HCT116 (cell line): ENCODE results near the gene LMNA. TPM values are rescaled to one million over a fixed set of nuclear protein-coding genes. Genes with fewer than 3 reads are reported as not detected.

Source experiments
- ATAC-seq: fragments of 200-7000 bp; cut with Tn5 transposase; 2 replicates; pipeline ENCODE4 v1.9.1; 2020; ENCODE audit warnings: mild to moderate bottlenecking, moderate library complexity
- BruUV-seq: library from RNA; stranded (reverse); fragments of 400-500 nt; replicated peaks from 2 replicates; lab custom pipeline; 2021; lab: Mats Ljungman, UMichigan
- CTCF ChIA-PET: fragments of 300-600 bp; sonication (Branson Sonifier 250); formaldehyde crosslinking; loops from one replicate; lab custom pipeline; 2021; ENCODE audit warnings: antibody characterized with exemption; lab: Charles Lee
- POLR2A ChIA-PET: fragments of 300-600, 350-600 bp; sonication (Branson Sonifier 250); formaldehyde crosslinking; loops from one replicate; lab custom pipeline; 2021; ENCODE audit warnings: antibody characterized with exemption; lab: Charles Lee
- RAD21 ChIA-PET, 2 experiments: fragments of 300-600 bp; sonication (Branson Sonifier 250); formaldehyde crosslinking; loops; one replicate each; lab custom pipeline; 2023; ENCODE audit warnings: low total read pairs in 2 of 2; ENCODE audit not compliant: uncharacterized antibody in 2 of 2, unreplicated experiment in 2 of 2, low non-redundant PET in 1 of 2; lab: Charles Lee
- DNase-seq: peaks from one replicate; pipeline ENCODE4 v3.0.0-alpha.2; 2010; ENCODE audit warnings: low read depth, low spot score
- H2AFZ ChIP-seq: fragments of 200-600 bp; shearing (Covaris generic), sonication (generic); 2 replicates; pipeline ENCODE4 v1.6.1; 2017; ENCODE audit warnings: low read depth, mixed run types, mixed read lengths, antibody characterized with exemption, low read length; ENCODE audit not compliant: poor library complexity, severe bottlenecking
- H3K27ac ChIP-seq: 2 replicates; pipeline ENCODE4 v1.5.1; 2012; ENCODE audit warnings: low read depth, low read length
- H3K27me3 ChIP-seq: fragments of 200-600 bp; sonication (generic); 2 replicates; pipeline ENCODE4 v1.6.1; 2016; ENCODE audit warnings: mixed run types, low read length, mixed read lengths; ENCODE audit not compliant: insufficient read depth
- H3K36me3 ChIP-seq, 2 experiments: fragments of 200-500 bp in 1 of 2; fragments of 200-600 bp in 1 of 2; sonication (Bioruptor generic) in 1 of 2; sonication (generic) in 1 of 2; 2 replicates each; pipeline versions ENCODE4 v1.5.1 to v1.6.1; 2014 to 2016; ENCODE audit warnings: low read length in 2 of 2, inconsistent platforms in 1 of 2, mixed read lengths in 1 of 2, mixed run types in 1 of 2; ENCODE audit not compliant: insufficient read depth in 2 of 2, control insufficient read depth in 1 of 2
- H3K4me1 ChIP-seq, 2 experiments: fragments of 200-600 bp in 1 of 2; sonication (generic) in 1 of 2; 2 replicates each; pipeline versions ENCODE4 v1.5.1 to v1.6.1; 2012 to 2017; ENCODE audit warnings: low read length in 2 of 2, inconsistent platforms in 1 of 2, mild to moderate bottlenecking in 1 of 2, mixed read lengths in 1 of 2, mixed run types in 1 of 2, moderate library complexity in 1 of 2; ENCODE audit not compliant: insufficient read depth in 2 of 2, control insufficient read depth in 1 of 2
- H3K4me2 ChIP-seq: fragments of 200-600 bp; sonication (generic); 2 replicates; pipeline ENCODE4 v1.6.1; 2017; ENCODE audit warnings: mixed run types, low read length, mixed read lengths
- H3K4me3 ChIP-seq, 2 experiments: fragments of 200-600 bp in 1 of 2; sonication (generic) in 1 of 2; replicated peaks in 1 of 2; 2 replicates each; pipeline ENCODE4 v1.5.1; 2011 to 2016; ENCODE audit warnings: low read length in 2 of 2, control low read depth in 1 of 2, low read depth in 1 of 2, mild to moderate bottlenecking in 1 of 2, mixed read lengths in 1 of 2, mixed run types in 1 of 2
- H3K79me2 ChIP-seq: fragments of 200-600 bp; sonication (generic); 2 replicates; pipeline ENCODE4 v1.6.1; 2017; ENCODE audit warnings: mild to moderate bottlenecking, mixed run types, low read length, moderate library complexity, mixed read lengths; ENCODE audit not compliant: insufficient read depth
- H3K9ac ChIP-seq: fragments of 200-600 bp; sonication (generic); 2 replicates; pipeline ENCODE4 v1.6.1; 2016; ENCODE audit warnings: low read length, mixed read lengths
- H3K9me2 ChIP-seq: fragments of 200-600 bp; sonication (generic), shearing (Covaris generic); 2 replicates; pipeline ENCODE4 v1.6.1; 2017; ENCODE audit warnings: mixed run types, mild to moderate bottlenecking, moderate library complexity; ENCODE audit not compliant: insufficient read depth
- H3K9me3 ChIP-seq, 2 experiments: fragments of 200-500 bp in 1 of 2; fragments of 200-600 bp in 1 of 2; sonication (Bioruptor generic) in 1 of 2; sonication (generic) in 1 of 2; 2 replicates each; pipeline ENCODE4 v1.6.1; 2014 to 2017; ENCODE audit warnings: low read length in 2 of 2, mixed read lengths in 2 of 2, inconsistent platforms in 1 of 2, low read depth in 1 of 2, mild to moderate bottlenecking in 1 of 2, mixed run types in 1 of 2, moderate library complexity in 1 of 2; ENCODE audit not compliant: control insufficient read depth in 1 of 2, insufficient read depth in 1 of 2
- H4K20me1 ChIP-seq: fragments of 200-600 bp; sonication (generic), shearing (Covaris generic); 2 replicates; pipeline ENCODE4 v1.6.1; 2017; ENCODE audit warnings: mixed run types, mild to moderate bottlenecking, moderate library complexity; ENCODE audit not compliant: insufficient read depth
- ELF1 ChIP-seq: IDR thresholded peaks from 2 replicates; pipeline ENCODE4 v1.6.1; 2012; ENCODE audit warnings: low read depth, borderline replicate concordance
- POLR2AphosphoS5 ChIP-seq: IDR thresholded peaks from 2 replicates; pipeline ENCODE4 v1.6.1; 2011; ENCODE audit warnings: mild to moderate bottlenecking, low read depth, low read length, moderate library complexity
- RAD21 ChIP-seq: IDR thresholded peaks from 2 replicates; pipeline ENCODE4 v1.6.1; 2012; ENCODE audit warnings: low read depth, mild to moderate bottlenecking
- ZBTB33 ChIP-seq: IDR thresholded peaks from 2 replicates; pipeline ENCODE4 v1.6.1; 2011; ENCODE audit warnings: mild to moderate bottlenecking, low read length, moderate library complexity; ENCODE audit not compliant: insufficient replicate concordance; ENCODE audit errors: extremely low read depth
- intact Hi-C: fragments of 100-400 bp; cut with micrococcal nuclease; formaldehyde crosslinking; loops from 2 replicates; pipeline ENCODE4 v1.10.0; 2022
- total RNA-seq: library from RNA; stranded (reverse); gene quantifications from one replicate; pipeline ENCODE4 v1.2.1, GENCODE V29; 2021; ENCODE audit not compliant: unreplicated experiment
- TF ChIP-seq, protein P1 (sequence below): IDR thresholded peaks from 2 replicates; pipeline ENCODE4 v1.6.1; 2012; ENCODE audit warnings: low read depth
- TF ChIP-seq, protein P2 (sequence below), 3 experiments: fragments of 200-600 bp in 1 of 3; sonication (generic) in 1 of 3; IDR thresholded peaks in 2 of 3; conservative IDR thresholded peaks in 1 of 3; 2 replicates each; pipeline ENCODE4 v1.5.1; 2012 to 2017; ENCODE audit warnings: low read depth in 2 of 3, low read length in 2 of 3, antibody characterized with exemption in 1 of 3, borderline replicate concordance in 1 of 3, control low read depth in 1 of 3, mild to moderate bottlenecking in 1 of 3, mixed read lengths in 1 of 3, mixed run types in 1 of 3, moderate library complexity in 1 of 3; ENCODE audit not compliant: insufficient read depth in 1 of 3

The LMNA gene
- total RNA-seq, 1 experiment from 2014 or later: 528 TPM

DNA sequence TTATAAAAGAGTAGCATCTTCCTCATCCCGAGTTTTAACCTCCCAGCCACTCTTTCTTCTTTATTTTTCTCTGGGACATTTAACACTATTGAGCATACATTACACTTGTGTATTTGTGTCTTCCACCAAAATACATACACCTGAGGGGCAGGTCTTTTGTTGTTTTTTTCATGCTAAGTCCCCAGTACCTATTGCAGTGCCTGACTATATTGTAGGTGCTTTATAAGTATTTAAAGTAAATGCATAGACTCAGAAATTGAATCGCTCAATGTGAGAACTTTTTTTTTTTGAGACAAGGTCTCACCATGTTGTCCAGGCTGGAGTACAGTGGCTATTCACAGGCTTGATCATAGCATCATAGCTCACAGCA, 31.1 kb downstream of the LMNA start (continued):
- TF ChIP-seq, protein P1, sequence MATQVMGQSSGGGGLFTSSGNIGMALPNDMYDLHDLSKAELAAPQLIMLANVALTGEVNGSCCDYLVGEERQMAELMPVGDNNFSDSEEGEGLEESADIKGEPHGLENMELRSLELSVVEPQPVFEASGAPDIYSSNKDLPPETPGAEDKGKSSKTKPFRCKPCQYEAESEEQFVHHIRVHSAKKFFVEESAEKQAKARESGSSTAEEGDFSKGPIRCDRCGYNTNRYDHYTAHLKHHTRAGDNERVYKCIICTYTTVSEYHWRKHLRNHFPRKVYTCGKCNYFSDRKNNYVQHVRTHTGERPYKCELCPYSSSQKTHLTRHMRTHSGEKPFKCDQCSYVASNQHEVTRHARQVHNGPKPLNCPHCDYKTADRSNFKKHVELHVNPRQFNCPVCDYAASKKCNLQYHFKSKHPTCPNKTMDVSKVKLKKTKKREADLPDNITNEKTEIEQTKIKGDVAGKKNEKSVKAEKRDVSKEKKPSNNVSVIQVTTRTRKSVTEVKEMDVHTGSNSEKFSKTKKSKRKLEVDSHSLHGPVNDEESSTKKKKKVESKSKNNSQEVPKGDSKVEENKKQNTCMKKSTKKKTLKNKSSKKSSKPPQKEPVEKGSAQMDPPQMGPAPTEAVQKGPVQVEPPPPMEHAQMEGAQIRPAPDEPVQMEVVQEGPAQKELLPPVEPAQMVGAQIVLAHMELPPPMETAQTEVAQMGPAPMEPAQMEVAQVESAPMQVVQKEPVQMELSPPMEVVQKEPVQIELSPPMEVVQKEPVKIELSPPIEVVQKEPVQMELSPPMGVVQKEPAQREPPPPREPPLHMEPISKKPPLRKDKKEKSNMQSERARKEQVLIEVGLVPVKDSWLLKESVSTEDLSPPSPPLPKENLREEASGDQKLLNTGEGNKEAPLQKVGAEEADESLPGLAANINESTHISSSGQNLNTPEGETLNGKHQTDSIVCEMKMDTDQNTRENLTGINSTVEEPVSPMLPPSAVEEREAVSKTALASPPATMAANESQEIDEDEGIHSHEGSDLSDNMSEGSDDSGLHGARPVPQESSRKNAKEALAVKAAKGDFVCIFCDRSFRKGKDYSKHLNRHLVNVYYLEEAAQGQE: no peak
- TF ChIP-seq ZBTB33: no peak

DNA sequence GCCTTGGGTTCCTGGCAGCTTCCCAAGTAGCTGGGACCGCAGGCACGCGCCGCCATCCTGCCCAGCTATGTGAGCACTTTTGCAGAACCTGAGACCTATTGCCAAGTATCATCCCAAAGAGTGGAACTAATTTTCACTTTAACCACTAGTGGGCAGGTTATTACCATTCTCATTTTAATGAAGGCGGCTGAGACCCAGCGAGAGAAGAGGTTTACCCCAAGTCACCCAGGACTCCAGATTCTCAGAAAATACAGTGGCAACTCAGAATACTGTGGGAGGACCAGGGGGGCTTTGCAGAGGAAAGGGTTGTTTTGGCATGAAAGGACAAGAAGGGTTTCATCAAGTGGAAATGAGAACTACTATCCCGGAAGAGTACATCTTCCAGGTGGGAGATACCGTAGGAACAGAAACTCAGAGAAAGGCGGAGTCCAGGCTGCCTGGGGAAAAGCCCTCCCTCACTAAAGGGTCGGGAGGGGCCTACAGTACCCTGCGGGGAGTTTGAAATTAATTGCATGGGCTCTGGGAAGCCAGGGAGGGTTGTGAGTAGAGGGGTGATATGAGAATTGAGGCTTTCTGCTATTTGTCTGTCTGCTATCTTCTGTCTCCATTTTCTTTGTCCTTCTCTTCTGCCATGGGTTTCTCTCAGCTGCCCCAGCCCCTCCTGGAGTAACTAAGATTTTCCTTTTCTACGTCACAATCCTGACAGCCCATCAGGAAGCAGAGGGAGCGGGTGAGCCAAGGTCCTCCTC, 31.7 kb downstream of the LMNA start:
- Histone ChIP-seq H3K9me2 (no peaks in the 10 kb centered on the region), H3K4me1 (peaks cover 9 to 17% of the 10 kb centered on the region in 2 experiments), H3K36me3 (no peaks in the 10 kb centered on the region), H4K20me1 (no peaks in the 10 kb centered on the region), H3K9me3 (no peaks in the 10 kb centered on the region), H2AFZ (no peak overlapping the region), H3K79me2 (no peaks in the 10 kb centered on the region), H3K27ac (no peak overlapping the region), H3K4me3 (no peak overlapping the region), H3K9ac (no peak overlapping the region), H3K27me3 (no peaks in the 10 kb centered on the region; the same call in 1 of the 2 replicates), H3K4me2 (peak overlapping the region; percentile 40)
- intact Hi-C loops: loop anchor here (1.0 to 10.0 kb wide), 3 partner anchors 56 to 299 kb away; no protein-coding TSS in a partner anchor
- TF ChIP-seq, protein P2, sequence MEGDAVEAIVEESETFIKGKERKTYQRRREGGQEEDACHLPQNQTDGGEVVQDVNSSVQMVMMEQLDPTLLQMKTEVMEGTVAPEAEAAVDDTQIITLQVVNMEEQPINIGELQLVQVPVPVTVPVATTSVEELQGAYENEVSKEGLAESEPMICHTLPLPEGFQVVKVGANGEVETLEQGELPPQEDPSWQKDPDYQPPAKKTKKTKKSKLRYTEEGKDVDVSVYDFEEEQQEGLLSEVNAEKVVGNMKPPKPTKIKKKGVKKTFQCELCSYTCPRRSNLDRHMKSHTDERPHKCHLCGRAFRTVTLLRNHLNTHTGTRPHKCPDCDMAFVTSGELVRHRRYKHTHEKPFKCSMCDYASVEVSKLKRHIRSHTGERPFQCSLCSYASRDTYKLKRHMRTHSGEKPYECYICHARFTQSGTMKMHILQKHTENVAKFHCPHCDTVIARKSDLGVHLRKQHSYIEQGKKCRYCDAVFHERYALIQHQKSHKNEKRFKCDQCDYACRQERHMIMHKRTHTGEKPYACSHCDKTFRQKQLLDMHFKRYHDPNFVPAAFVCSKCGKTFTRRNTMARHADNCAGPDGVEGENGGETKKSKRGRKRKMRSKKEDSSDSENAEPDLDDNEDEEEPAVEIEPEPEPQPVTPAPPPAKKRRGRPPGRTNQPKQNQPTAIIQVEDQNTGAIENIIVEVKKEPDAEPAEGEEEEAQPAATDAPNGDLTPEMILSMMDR (IDR thresholded peaks at IDR 0.05 in 2 of 3, conservative IDR thresholded peaks at IDR 0.05 in 1 of 3; ENCODE audit: borderline replicate concordance in 1 of 3, insufficient read depth in 1 of 3, low read depth in 2 of 3, low read length in 2 of 3): peak; percentile 61 to 91 (median 82)
- TF ChIP-seq ELF1 (no peak), RAD21 (peak; percentile 91), POLR2AphosphoS5 (peak; percentile 31; the same call in 1 of the 2 replicates)
- TF ChIP-seq, protein P1: no peak
- ChIA-PET RAD21 (interaction anchor here (0.9 to 1.5 kb wide), 4 partner anchors 16 to 79 kb away, joined by 3 to 19 read pairs (median 5); partner anchors contain the start of gene PMF1 (in 1 of the 2)), CTCF (interaction anchor here (0.5 to 8.1 kb wide), 15 partner anchors 10 to 173 kb away, joined by 3 to 98 read pairs (median 5); partner anchors contain the start of genes PMF1, SLC25A44 and SMG5), POLR2A (interaction anchor here (0.9 to 1.1 kb wide), 3 partner anchors 16 to 67 kb away, joined by 3 to 4 read pairs (median 3); partner anchors contain the start of gene PMF1)
- DNase-seq (peak; percentile 74), ATAC-seq (peak; percentile 82)
- no TSS peak for BruUV-seq
